ENCODE measurements around the gene HLA-DPA1. TPM values are rescaled to one million over a fixed set of nuclear protein-coding genes. Genes with fewer than 3 reads are reported as not detected.
A peak's percentile ranks its signal among the peaks of the same experiment; 100 is the strongest.

The HLA-DPA1 gene
- total and polyA plus RNA-seq, 7 donors: 29.9 to 210 (median 51.0) TPM

DNA sequence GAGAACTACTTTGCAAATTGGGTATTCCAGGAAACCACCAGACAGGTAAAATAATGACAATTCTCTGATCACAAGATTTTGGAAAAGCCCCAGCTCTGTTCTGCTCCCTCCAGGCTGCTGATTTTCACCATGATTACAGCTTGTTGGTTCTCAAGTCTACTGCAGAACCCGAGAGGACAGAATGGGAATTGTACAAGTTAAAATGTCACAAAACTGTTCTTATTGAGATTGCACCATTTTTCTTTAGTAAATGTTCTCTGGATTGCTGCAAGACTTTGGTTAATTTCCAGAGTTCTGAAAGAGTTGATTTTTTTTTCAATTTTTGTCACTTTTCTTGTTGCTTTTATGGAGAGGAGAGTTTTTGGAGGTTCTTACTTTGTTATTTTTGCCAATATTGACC, 36.9 kb downstream of the HLA-DPA1 start:
- TF ChIP-seq, protein P1, sequence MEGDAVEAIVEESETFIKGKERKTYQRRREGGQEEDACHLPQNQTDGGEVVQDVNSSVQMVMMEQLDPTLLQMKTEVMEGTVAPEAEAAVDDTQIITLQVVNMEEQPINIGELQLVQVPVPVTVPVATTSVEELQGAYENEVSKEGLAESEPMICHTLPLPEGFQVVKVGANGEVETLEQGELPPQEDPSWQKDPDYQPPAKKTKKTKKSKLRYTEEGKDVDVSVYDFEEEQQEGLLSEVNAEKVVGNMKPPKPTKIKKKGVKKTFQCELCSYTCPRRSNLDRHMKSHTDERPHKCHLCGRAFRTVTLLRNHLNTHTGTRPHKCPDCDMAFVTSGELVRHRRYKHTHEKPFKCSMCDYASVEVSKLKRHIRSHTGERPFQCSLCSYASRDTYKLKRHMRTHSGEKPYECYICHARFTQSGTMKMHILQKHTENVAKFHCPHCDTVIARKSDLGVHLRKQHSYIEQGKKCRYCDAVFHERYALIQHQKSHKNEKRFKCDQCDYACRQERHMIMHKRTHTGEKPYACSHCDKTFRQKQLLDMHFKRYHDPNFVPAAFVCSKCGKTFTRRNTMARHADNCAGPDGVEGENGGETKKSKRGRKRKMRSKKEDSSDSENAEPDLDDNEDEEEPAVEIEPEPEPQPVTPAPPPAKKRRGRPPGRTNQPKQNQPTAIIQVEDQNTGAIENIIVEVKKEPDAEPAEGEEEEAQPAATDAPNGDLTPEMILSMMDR (IDR thresholded peaks at IDR 0.05): no peak
- TF ChIP-seq EP300 (IDR thresholded peaks at IDR 0.05) (no peak), POLR2A (IDR thresholded peaks at IDR 0.05) (no peak), POLR2AphosphoS5 (IDR thresholded peaks at IDR 0.05) (no peak)
- WGBS, 2 donors: 59 to 80% methylated on average over 1 of the region's 1 CpG
- H3K27ac ChIP-seq: no peak overlapping the region
- DNase-seq: no peak
- H3K4me1 ChIP-seq: no peaks in the 10 kb centered on the region
- intact Hi-C loops (cut with DNase I): no loop called here
- H3K36me3 ChIP-seq: no peaks in the 10 kb centered on the region
- H3K4me3 ChIP-seq: no peak overlapping the region
- H3K9me3 ChIP-seq: no peaks in the 10 kb centered on the region
- H3K27me3 ChIP-seq: no peaks in the 10 kb centered on the region

DNA sequence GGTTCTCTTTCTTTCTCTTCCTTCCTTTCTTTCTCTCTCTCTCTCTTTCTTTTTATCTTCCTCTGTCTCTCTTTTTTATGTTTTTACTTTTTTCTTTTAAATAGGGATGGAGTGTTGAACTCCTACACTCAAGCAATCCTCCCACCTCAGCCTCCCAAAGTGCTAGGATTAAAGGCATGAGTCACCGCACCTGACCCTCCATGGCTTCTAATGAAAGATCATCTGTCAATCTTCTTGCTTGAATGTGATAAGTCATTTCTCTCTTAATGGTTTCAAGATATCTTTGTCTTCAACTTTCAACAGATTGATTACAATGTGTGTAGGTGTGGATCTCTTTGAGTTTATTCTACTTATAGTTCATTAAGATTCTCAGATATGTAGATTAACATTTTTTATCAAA, 38.9 kb downstream of the HLA-DPA1 start:
- no peaks in the 10 kb centered on the region for H3K4me1 ChIP-seq
- 95 to 98% methylated on average over 1 of the region's 1 CpG for WGBS, 2 donors

DNA sequence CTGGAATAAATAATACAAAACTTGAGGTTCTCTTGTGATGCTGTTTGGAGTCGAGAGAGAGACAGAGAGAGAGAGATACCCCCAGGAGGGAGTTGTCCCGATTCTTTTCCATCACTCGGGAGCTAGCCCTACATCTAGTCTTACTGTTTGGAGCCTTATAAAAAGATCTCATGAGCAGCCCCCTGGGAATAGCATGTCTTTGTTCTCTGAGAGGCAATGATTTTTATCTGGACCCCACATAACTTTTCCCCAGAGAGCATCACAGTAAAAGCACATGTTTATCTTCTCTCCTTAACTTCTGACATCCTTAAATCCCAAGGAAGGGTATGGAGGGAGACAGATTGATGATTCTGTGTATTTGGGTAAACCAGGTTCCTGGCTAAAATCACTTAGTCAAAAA, 43.2 kb downstream of the HLA-DPA1 start:
- H3K27me3 ChIP-seq: no peaks in the 10 kb centered on the region
- no peaks in the 10 kb centered on the region for H3K4me1 ChIP-seq
- no peaks in the 10 kb centered on the region for H3K9me3 ChIP-seq
- no peaks in the 10 kb centered on the region for H3K36me3 ChIP-seq
- intact Hi-C loops (cut with DNase I): no loop called here
- TF ChIP-seq POLR2A (IDR thresholded peaks at IDR 0.05) (no peak), POLR2AphosphoS5 (IDR thresholded peaks at IDR 0.05) (no peak), EP300 (IDR thresholded peaks at IDR 0.05) (no peak)
- TF ChIP-seq, protein P1 (IDR thresholded peaks at IDR 0.05): no peak
- H3K4me3 ChIP-seq: no peak overlapping the region
- DNase-seq: no peak
- peak overlapping the region; percentile 14 to 60 (median 50) for H3K27ac ChIP-seq
- 62 to 79% methylated on average over 3 of the region's 3 CpGs for WGBS, 2 donors

More for the DNA sequence above, 38.9 kb downstream of the HLA-DPA1 start:
- DNase-seq: no peak
- no peak for TF ChIP-seq POLR2AphosphoS5 (IDR thresholded peaks at IDR 0.05)
- no peak for TF ChIP-seq EP300 (IDR thresholded peaks at IDR 0.05)
- TF ChIP-seq, protein P1 (IDR thresholded peaks at IDR 0.05): no peak
- no peak for TF ChIP-seq POLR2A (IDR thresholded peaks at IDR 0.05)
- Histone ChIP-seq H3K27ac (no peak overlapping the region), H3K4me3 (no peak overlapping the region), H3K27me3 (no peaks in the 10 kb centered on the region), H3K36me3 (no peaks in the 10 kb centered on the region), H3K9me3 (no peaks in the 10 kb centered on the region)
- intact Hi-C loops (cut with DNase I): no loop called here

DNA sequence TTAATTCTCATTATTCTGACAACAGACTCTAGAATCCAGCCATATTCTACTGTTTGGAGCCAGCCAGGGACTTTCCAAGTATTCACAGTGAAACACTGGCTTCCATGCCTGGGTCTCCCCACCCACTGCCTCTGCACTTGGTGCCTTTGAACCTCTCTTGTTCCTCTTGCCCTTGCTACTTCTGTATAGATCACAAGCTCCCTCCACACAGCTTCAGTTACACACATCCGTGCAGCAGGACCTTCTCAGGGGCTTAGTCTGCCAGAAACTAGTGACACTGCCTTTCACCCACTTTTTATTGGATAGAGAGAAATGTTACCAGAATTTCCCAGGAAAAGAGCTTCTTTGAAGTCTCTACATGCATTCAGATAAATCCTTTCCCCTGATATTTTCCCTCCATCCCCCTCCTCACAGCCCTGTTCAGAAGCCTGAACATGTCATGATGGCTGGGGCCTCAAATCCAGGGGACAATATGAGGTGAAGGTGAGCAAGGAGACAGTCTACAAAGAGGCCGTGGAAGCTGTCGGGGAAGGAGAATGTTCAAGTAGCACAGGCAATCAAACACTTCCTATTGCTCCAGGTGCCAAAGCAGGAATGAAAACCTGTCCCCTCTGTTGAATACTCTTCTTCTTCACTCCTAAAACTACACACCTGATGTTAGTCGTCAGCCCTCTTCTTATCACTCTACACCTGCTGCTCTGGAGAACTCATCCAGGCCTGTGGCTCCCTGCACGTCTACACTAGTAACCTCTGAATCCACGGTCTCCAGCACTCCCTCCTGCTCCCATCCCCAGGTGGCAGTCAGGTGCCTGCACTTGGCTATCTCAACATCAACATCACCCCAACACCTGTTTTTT, 43.9 kb downstream of the HLA-DPA1 start:
- no peaks in the 10 kb centered on the region for H3K36me3 ChIP-seq
- no peak overlapping the region for H3K4me3 ChIP-seq
- 47 to 54% methylated on average over 6 of the region's 6 CpGs for WGBS, 2 donors
- H3K9me3 ChIP-seq: no peaks in the 10 kb centered on the region
- intact Hi-C loops (cut with DNase I): no loop called here
- peak overlapping the region; percentile 14 to 60 (median 50) for H3K27ac ChIP-seq
- no peaks in the 10 kb centered on the region for H3K27me3 ChIP-seq
- TF ChIP-seq POLR2AphosphoS5 (IDR thresholded peaks at IDR 0.05): peak in 3 of 4 donors; percentile 31 to 77 (median 48)
- no peak for TF ChIP-seq POLR2A (IDR thresholded peaks at IDR 0.05)
- no peak for DNase-seq
- H3K4me1 ChIP-seq: no peaks in the 10 kb centered on the region

DNA sequence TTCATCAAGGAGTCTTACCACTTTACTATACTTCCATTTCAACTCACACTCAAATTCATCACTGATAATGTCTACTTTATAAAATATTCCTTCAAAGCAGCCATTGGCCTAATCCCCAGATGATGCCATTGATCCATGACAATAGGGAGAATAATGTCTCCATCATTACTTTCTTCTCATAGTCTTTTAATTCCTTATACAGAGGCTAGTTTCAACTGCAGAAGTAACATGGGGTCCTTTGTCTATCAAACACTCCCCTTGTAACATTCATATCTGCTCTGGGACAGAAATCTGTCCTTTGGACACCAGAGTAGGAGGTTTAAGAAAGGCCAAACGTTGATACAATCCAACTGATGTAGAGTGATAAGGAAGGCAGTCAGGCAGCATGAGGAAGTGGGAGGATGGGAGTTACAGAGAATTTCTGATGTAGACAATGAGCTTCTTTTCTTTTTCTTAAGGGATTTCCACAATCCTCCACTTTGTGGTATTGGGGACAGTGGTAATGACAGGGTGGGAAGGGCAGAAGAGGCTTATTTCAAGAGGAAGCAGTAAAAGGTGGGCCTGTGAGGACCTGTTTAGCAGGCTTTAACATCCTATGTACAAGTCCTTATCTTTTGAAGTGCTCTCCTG, 45.1 kb downstream of the HLA-DPA1 start:
- Histone ChIP-seq H3K27me3 (no peaks in the 10 kb centered on the region), H3K36me3 (no peaks in the 10 kb centered on the region), H3K27ac (peak overlapping the region in 3 of 4 donors; percentile 7 to 60 (median 49)), H3K9me3 (no peaks in the 10 kb centered on the region), H3K4me3 (no peak overlapping the region), H3K4me1 (no peaks in the 10 kb centered on the region)
- no peak for DNase-seq
- TF ChIP-seq EP300 (IDR thresholded peaks at IDR 0.05) (no peak), POLR2AphosphoS5 (IDR thresholded peaks at IDR 0.05) (no peak), POLR2A (IDR thresholded peaks at IDR 0.05) (no peak)
- TF ChIP-seq, protein P1 (IDR thresholded peaks at IDR 0.05): no peak
- intact Hi-C loops (cut with DNase I): no loop called here
- WGBS, 2 donors: 12 to 19% methylated on average over 1 of the region's 1 CpG

Measured in sigmoid colon (tissue), 7 donors.